Frontal cortex (tissue), 4 donors: Measurements from ENCODE around the gene RPH3AL. TPM values are rescaled to one million over a fixed set of nuclear protein-coding genes. Genes with fewer than 3 reads are reported as not detected.

ENCODE experiments used
- DNase-seq, 2 donors: peaks; one replicate each; pipeline ENCODE4 v3.0.0; 2012; ENCODE audit warnings: low spot score in 2 of 2
- FAIRE-seq: peaks from 2 replicates; lab custom pipeline; 2012; peaks lifted over from hg19 to GRCh38; lab: Jason Lieb, UNC
- total RNA-seq: library from RNA; depleted of rRNA; stranded (reverse); fragments of >200 nt; gene quantifications from one replicate; pipeline ENCODE4 v1.2.3, GENCODE V29; 2014
- donor health status: control.
- donor health status: control.
- donor health status: control.

Gene RPH3AL, protein sequence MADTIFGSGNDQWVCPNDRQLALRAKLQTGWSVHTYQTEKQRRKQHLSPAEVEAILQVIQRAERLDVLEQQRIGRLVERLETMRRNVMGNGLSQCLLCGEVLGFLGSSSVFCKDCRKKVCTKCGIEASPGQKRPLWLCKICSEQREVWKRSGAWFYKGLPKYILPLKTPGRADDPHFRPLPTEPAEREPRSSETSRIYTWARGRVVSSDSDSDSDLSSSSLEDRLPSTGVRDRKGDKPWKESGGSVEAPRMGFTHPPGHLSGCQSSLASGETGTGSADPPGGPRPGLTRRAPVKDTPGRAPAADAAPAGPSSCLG
- total RNA-seq, result 3.3 TPM

DNA sequence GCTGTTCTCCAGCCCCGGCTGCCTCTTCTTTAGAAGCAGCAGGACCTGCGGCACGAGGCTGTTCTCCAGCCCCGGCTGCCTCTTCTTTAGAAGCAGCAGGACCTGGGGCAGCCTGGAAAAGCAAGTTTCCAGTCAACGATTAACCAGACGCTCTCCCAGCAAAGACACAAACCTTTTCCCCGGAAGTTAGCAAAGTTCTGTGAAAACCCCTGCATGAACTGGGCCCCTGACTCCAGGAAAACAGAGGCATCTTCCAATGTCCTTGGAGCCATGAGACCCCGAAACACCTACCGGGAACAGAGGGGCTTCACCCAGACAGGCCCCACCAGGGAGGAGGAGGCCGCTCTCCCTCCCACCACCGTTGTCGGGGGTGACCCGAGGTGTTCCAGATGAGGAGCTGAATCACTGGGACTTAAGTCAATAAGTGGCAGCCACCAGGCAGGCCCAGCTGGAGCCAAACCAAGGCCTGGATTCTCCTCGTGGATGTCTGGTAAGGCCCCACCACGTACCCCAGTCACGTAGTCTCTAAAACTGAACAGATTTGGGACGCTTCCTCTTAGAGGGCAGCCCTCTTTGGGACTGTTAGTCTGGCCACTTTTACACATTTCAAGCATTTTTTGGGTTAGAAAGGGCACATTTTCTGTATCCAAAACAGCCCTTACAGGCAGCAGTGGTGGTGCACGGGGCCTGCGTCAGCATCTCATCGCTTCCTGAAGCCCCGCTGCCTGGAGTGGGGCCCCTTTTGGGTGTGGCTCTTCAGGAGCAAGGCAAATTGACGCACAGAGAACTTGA, at the start of gene RPH3AL:
Gene RPH3AL (minus strand): TSS at position 387 of the 792 bp plus-strand sequence. CDS start 25,264 bp downstream, outside the sequence.
- DNase-seq (no peak), FAIRE-seq (no peak)

DNA sequence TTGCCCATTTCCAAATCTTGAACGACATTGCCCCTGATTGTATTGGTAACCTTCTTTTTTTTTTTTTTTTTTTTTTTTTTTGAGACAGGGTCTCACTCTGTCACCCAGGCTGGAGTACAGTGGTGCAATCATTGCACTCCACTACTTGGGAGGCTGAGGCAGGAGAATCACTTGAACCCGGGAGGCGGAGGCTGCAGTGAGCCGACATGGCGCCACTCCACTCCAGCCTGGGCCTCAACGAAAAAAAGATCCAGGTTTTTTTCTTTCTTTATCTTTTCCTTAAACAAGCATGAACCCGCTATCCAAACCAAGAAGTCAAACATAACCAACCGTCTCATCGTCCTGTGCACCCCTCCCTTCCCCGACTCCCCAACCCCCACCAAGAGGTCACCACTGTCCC, 47.6 kb upstream of the RPH3AL start:
- FAIRE-seq (no peak), DNase-seq (no peak)

DNA sequence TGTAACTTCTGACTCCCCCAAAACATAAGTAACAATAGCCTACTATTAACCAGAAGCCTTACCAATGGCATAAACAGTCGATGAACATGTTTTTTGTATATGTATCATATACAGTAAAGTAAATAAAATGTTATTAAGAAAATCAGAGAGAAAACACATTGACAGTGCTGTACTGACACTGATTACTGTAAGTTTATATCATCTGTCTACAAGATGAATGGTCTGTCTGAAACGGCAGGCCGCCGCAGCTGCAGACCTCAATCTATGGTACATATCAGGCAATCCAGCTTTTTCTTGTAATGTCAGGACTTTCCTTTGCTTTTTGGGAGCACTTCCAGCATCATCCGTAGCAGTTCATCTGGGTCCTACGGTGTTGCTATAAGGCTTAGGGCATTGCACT, 44.2 kb upstream of the RPH3AL start:
- DNase-seq (no peak), FAIRE-seq (no peak)

DNA sequence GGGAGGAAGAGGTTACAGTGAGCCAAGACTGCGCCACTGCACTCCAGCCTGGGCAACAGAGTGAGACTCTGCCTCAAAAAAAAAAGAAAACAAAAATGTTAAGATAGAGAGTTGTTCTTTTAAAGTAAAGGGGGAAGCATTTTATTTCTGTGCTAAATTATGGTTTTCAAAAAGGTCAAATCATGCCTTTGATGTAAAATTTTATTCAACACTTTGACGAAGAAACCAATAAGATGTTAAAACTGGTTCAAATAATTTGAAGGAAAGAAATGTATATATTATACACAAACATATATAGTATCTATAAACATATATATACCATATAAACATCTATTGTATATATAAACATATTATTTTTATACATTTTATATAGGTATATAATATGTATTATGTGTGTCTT, 43.4 kb upstream of the RPH3AL start:
- DNase-seq (no peak), FAIRE-seq (peak; percentile 66)

DNA sequence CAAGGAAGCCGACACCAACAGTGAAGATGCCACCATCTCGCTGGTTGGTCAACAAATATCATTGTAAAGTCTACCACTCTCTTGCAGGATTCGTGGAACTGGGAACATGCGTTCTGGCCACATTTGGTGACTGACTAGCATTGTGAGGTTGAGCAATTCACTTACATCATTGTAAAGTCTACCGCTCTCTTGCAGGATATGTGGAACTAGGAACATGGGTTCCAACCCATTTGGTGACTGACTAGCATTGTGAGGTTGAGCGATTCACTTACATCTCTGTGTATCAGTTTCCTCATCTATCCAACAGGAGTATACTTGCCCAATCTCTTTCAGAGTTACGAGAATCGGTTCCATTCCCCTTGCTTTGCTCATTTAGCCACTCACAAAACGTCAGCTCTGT, 42.6 kb upstream of the RPH3AL start:
- no peak for FAIRE-seq
- no peak for DNase-seq

DNA sequence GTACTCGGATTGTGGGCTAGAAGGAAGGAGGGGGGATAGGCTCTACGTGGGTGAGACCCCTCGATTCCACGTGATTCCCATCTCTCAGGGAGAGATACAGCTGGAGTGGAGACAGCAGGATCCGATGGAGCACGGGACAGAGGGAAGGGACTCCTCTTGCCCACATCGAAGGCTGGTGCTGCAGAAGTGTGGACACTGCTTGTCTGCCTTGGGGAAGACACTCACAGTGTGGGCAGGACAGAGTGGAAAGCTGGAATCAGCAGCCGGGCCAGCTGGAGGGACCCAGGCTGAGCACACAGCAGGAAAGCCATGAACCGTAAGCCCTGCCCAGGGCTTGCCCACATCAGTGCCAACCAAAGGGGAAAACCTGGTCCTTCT, 42.1 kb upstream of the RPH3AL start:
- FAIRE-seq (no peak), DNase-seq (no peak)

DNA sequence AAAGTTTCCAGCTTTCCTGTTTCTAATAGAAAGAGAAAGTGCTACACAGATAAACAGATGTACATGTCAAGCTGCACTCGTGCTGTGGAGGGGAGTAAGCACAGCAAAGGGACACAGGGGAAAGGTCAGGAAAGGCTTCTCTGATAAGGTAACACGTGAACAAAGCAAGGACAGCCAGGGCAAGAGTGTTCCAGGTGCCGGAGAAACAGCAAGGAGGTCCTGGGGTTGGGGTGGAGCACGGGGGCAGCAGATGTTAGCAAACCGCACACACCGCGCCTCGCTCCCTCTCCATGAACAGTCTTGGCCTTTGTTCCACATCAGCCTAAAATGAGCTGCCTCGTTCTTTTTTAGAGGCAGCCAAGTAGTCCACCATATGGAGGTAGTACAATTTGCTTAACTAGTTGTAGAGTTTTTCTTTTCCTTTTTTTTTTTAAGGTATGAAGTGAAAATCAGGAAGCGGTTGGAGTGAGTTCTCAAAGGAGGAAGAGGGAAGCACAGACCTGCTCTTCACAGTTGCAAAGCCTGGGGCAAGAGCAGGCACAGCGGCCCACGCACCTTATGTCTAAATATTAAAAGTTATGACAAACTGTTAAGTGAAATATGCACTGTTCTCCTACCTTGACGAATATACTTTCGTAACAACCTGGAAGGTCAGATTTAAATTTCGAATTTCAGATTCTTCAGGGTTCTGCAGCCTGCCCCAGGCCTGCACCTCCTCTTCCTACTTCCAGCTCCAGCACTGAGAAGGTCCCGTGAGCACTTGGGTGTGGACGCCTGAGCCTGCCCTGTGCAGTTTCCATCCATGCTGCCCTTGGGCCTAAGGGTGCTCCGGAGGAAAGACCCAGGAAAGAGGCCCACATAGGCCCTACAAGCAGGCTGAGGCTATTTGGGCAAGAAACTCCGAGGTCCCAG, 41.5 kb upstream of the RPH3AL start:
- FAIRE-seq, result no peak
- DNase-seq, result no peak

DNA sequence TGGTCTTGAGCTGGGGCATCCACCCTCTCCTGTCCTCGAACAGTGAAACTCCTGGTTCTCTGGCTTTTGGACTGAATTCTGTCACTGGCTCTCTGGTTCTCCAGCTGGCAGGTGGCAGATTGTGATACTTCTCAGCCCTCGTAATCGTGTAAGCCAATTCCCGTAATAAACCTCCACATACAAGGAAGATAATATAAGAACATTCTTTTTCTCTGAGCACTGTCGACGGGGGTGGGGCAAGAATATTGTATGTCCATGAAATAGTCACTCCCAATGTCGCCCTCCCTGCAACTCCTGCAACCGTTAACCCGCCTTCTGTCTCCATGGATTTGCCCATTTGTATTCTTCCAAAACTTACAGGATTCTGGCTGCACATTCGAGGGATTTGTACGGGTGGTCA, 39.2 kb upstream of the RPH3AL start:
- DNase-seq (no peak), FAIRE-seq (no peak)

DNA sequence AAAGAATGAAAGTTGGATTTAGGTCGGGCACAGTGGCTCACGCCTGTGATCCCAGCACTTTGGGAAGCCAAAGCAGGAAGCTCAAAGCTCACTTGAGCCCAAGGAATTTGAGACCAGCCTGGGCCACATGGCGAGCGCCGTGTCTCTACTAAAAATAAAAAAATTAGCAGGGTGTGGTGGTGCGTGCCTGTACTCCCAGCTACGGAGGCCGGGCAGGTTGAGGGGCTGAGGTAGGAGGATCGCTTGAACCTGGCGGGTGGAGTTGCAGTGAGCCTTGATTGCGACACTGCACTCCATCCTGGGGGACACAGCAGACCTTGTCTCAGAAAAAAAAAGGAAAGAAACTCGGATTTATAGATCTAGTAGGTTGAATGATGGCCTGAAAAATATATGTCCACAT, 37.4 kb upstream of the RPH3AL start:
- DNase-seq (no peak), FAIRE-seq (no peak)

DNA sequence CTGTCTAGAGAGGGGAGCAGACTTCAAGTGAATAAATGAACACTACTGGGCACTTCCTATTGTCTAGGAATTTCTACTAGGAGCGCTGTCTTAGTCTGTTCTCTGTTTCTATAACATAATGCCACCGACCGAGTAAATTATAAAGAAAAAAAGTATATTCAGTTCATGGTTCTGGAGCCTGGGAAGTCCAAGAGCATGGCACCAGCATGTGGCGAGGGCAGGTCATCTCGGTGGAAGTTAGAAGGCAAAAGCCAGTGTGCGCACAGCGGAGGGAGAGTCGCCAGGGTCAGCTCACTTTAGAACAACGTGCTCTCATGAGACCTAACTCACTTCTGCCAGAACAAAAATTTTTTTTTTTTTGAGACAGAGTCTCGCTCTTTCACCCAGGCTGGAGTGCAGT, 35.5 kb upstream of the RPH3AL start:
- DNase-seq, result no peak
- FAIRE-seq, result no peak

DNA sequence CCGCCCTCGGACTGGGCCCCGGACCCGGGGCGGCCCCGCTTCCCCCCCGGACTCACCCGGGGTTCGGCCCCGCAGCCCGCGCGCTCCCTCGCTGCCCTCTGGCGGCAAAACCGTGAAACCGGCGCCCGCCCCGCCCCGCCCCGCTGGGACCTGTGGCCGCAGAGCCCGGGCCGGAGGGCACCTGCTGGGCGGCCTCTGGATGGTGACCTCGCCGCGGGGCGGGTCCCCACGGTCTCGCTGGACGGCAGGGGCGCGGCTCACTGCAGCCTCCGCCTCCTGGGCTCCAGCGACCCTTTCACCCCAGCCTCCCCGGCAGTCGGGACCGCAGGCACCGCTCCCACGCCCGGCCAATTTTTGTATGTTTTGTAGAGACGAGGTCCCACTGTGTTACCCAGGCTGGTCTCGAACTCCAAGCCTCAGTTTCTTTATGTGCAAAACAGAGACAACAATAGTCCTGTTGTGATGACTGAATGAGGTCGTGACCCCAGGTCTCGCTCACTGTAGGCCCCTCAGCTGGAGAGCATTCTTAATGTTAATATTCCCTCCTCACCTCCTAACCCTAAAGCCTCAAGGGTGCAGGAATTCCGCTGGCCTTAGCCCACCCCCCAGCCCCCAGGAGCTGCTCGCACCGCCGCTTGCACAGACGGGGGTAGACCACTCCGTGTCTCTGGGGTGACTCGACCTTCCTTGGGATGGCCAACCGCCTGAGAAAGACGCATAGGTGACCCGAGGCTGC, 33.7 kb upstream of the RPH3AL start:
- FAIRE-seq (no peak), DNase-seq (peak; percentile 88 to 92)

DNA sequence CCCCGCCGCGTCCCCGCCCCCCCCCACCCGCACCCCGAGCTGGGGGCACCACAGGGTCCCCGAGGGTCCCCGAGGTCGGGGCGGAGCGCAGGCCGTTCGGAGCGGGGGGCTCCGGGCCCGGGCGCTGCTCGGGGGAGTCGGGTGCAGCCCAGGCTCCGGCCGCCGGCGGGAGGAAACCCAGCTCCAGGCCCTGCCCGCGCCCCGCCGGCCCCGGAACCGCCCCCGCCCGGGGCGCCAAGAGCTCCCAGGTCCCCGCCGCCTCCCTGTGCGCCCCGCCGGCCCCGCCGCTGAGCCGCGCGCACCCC, 33.2 kb upstream of the RPH3AL start:
- no peak for DNase-seq
- no peak for FAIRE-seq

DNA sequence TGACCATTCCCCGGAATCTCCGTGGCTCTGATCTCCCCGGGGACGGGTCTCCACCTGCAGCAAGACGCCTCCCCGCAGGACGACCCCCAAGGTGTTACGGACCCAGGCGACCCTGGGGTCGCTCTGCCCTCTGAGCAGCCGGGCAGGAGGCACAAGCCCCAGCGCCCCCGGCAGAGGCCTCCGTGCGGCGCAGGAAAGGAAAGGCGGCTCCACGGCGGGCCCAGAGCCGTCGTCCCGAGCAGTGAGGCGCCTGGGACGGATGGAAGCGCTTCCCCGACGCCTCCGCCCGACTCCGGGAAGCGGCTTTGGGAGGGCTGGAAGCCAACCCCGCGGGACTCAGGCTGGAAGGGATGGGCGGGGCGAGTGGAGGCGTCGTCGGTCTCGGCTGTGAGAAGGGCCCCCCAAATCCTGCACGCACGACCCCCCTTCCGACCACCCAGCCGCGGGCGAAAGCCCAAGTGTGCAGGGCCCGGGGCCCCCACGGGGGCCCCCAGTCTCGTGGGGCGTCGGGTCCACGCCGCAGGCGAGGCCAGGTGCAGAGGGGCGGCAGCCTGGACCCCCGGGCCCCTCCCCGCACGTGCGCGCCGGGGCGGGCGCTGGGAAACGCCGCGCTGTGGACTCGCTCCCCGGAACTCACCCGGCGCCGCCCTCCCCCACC, 32.7 kb upstream of the RPH3AL start:
- DNase-seq (peak in 1 of 2 donors; percentile 61), FAIRE-seq (no peak)

DNA sequence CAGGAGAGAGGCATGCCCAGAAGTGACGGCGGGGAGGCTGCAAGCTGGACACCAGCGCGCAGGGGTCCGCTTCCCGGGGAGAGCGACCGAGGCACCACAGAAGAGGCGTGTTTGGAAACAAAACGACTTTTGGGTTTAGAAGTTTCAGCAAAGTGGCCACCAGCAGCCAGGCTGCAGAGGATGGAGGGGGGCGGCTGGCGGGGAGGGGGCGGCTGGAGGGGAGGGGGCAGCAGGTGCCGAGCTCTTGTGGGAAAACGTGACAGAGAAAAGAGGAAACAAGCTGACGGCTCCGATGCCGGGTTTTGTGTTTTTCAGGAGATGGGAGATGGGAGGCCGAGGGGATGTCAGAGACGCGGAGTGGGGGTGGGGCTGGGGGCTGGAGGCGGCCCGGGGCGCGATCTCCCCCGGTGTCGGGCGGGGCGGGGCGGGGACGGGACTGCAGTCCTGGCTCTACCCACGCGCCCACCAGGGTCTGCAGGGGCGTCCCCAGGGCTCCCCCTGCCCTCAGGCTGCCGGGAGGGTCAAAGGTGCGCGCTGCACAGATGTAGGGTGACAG, 32.1 kb upstream of the RPH3AL start:
- no peak for DNase-seq
- FAIRE-seq, result no peak

DNA sequence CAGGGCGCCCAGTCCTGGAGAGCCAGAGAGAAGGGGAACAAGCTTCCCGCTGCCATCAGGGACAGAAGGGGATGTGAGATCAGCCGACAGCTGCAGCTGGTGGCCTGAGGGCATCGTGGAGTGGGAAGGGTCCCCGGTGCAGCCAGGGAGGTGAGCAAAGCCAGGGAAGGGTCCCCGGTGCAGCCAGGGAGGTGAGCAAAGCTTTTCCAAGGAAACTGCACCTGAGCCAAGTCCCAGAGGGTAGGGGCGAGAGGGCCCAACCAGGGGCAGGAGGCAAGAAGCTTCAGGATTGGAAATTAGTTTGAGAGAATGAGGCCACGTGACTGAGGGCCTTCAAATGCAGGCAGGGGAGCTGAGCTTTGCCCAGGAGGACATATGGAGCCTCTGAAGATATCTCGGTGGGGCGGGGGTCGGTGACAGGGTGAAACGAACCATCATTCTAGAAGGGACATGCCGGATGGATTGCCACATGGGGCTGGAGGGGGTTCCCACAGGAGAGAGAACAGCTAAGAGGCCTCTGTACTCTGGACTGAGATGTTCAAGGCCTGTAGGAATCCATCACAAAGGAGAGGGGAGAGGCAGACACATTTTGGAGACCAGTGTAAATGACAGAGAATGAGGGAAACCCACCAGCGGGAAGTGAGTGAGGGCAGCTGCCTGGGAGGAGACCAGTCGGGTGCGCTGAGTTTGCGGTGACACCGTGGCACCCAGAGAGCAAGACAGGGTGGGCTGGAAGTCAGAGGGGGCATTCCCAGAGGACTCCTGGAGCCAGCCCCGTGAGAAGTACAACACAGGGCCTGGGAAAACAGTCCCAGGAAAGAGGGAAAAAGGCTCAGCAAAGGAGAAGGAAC, 31.4 kb upstream of the RPH3AL start:
- FAIRE-seq, result no peak
- no peak for DNase-seq

DNA sequence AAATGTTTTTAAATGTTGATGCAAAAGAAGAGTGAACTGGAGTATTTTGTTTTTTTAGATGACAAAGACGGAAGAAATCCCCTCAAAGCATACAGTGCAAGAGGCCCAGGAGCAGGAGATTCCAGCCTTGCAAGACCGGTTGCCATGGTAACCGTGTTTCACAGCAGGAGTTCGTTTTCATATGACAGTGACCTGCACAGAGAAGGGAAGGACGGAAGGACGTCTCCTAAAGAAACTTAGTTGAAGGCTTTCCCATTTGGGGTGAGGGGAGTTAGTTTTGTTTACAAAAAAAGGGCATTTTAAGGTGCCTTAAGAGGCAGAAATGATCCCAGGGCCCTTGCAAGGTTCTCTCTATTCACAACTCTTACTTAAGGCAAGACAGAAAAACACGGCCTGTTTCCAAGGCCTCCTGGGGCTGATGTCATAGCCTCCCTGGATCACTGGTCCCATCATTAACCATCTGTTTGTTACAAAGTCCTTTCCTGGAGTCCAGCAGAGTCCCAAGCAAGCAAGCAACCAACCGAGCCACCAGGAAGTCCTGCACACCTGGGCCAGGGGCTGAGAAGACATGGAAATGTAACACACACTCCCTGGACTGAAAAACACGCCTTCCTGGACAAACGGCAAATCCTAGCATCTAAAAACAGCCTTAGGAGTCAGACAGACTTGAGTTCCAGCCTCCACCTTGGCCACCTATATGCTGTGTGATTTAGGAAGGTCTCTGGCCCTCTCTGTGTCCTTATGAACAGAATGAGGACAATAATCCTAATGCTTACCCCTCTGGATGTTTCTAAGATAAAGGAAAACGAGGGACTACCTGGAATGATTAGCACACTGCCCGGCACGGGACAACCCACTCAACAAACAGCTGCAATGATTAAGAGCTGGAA, 30.3 kb upstream of the RPH3AL start:
- no peak for FAIRE-seq
- DNase-seq, result peak in 1 of 2 donors; percentile 73

DNA sequence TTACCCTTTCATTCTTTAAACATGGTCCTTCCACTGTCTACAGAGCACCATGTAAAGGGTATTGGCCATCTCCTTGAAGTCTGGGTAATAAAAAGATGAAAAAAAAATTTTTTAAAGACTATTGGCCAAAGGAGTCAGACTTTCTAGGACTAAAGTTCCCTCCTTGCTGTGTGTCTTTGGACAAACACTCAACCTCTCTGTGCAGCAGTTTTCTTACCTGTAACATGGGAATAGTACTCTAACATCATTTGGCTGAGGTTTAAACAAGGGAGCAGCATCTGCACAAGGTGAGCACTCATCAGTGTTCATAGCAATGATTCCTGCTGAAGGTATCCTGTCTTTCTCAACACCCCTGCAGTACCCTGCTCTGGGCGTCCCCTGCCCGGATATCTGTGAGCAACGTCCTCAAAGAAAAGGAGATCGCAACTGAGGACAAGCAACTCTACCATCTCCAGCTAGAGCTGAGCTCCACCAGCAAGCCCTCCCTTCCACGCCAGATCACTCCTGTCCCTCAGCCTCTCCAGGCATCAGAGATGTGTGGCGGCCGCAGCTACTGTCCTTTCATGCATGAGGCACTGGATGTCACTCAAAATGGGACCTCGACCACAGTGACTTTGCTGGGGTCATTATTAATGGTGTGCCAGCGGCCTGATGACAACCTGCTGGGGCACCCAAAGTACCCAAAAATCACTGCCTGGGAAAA, 29.5 kb upstream of the RPH3AL start:
- DNase-seq (no peak), FAIRE-seq (no peak)
